Tibial nerve (tissue), 4 donors: ENCODE results near the gene ANKRD11. TPM values are rescaled to one million over a fixed set of nuclear protein-coding genes. Genes with fewer than 3 reads are reported as not detected.
A peak's percentile ranks its signal among the peaks of the same experiment; 100 is the strongest.

Source experiments
- DNase-seq, 2 donors: peaks; one replicate each; pipeline ENCODE4 v3.0.0-alpha.2; 2019; ENCODE audit warnings: low spot score in 2 of 2
- H3K27ac ChIP-seq, 4 donors: fragments of 200-600 bp; sonication (generic) in 3 of 4; one replicate each; pipeline ENCODE4 v1.5.1; 2017 to 2019; ENCODE audit warnings: mild to moderate bottlenecking in 1 of 4
- H3K27me3 ChIP-seq, 2 donors: fragments of 200-600 bp; sonication (generic) in 1 of 2; one replicate each; pipeline versions ENCODE4 v1.5.1 to v1.6.0; 2017 to 2019
- H3K36me3 ChIP-seq, 3 donors: fragments of 200-600 bp; sonication (generic); one replicate each; pipeline ENCODE4 v1.5.1; 2018 to 2019
- H3K4me1 ChIP-seq, 4 donors: fragments of 200-600 bp; sonication (generic) in 3 of 4; one replicate each; pipeline ENCODE4 v1.5.1; 2017 to 2019
- H3K4me3 ChIP-seq, 4 donors: fragments of 200-600 bp; sonication (generic) in 3 of 4; one replicate each; pipeline ENCODE4 v1.5.1; 2017 to 2019; ENCODE audit warnings: mild to moderate bottlenecking in 1 of 4, moderate library complexity in 1 of 4
- H3K9me3 ChIP-seq, 4 donors: fragments of 200-600 bp; sonication (generic) in 3 of 4; one replicate each; pipeline ENCODE4 v1.5.1; 2017 to 2019
- EP300 ChIP-seq, 2 donors: sonication (generic); formaldehyde crosslinking; IDR thresholded peaks; one replicate each; pipeline ENCODE4 v1.6.1; 2017; ENCODE audit warnings: antibody characterized with exemption in 2 of 2, mild to moderate bottlenecking in 1 of 2
- POLR2A ChIP-seq, 2 donors: fragments of 450-650 bp; IDR thresholded peaks; one replicate each; pipeline ENCODE4 v1.6.1; 2017; ENCODE audit warnings: antibody characterized with exemption in 2 of 2, mild to moderate bottlenecking in 2 of 2, moderate library complexity in 2 of 2
- WGBS, 2 donors: methylation state at CpG; one replicate each; pipeline ENCODE4 v1.1.5; 2018; 5-methylcytosine and 5-hydroxymethylcytosine counted together
- total RNA-seq, 4 donors: library from RNA; depleted of rRNA; stranded (reverse); fragments of >200 nt; gene quantifications; one replicate each; pipeline ENCODE4 v1.1.0, GENCODE V29; 2016
- TF ChIP-seq, protein P1 (sequence below), 5 experiments: fragments of 200-600 bp in 3 of 5; fragments of 450-650 bp in 2 of 5; sonication (generic) in 3 of 5; IDR thresholded peaks; one replicate each; pipeline ENCODE4 v1.5.1; 2016 to 2019; ENCODE audit warnings: antibody characterized with exemption in 5 of 5, mild to moderate bottlenecking in 3 of 5, moderate library complexity in 2 of 5

Gene ANKRD11
- total RNA-seq, 4 donors from 2014 or later: 104 to 177 (median 112) TPM

DNA sequence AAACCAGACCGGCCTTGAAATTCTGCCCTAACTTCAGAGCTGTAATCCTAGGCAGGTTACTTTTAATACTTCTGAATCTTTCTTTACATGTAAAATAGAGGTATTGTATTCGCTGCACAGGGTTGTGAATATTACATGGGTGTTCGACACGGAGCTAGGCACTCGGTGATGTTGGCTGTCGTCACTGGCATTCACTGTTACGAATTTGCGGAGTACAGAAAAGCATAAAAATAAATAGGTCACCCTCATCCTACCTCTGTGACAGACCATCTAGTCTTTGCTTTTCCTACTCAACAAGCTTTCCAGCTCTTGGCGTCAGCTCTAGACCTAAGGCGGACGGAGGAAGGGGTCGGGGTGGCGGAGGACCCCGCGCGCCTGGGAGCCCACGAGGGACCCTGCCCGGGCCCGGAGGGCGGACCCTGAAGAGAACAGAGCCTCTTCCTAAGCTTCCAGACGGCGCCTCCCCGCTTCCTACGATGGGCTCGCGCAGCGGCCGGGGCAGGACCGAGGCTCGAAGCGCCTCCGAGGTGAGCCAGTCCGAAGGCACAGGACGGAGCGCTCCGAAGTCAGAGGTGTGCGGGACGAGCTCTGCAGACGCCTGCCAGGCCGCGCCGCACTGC lies 17.0 kb upstream of the ANKRD11 start:
- Histone ChIP-seq H3K4me3 (peak overlapping the region; percentile 88 to 98 (median 95)), H3K9me3 (no peaks in the 10 kb centered on the region), H3K4me1 (peaks cover 4 to 58% (median 34%) of the 10 kb centered on the region in 4 donors), H3K36me3 (peaks cover 0 to 21% (median 6%) of the 10 kb centered on the region in 3 donors), H3K27me3 (no peaks in the 10 kb centered on the region), H3K27ac (peak overlapping the region; percentile 82 to 96 (median 92))
- WGBS, 2 donors: 10 to 17% methylated on average over 15 to 29 of the region's 42 CpGs
- DNase-seq: no peak
- TF ChIP-seq POLR2A (IDR thresholded peaks at IDR 0.05) (no peak), EP300 (IDR thresholded peaks at IDR 0.05) (no peak)
- TF ChIP-seq, protein P1, sequence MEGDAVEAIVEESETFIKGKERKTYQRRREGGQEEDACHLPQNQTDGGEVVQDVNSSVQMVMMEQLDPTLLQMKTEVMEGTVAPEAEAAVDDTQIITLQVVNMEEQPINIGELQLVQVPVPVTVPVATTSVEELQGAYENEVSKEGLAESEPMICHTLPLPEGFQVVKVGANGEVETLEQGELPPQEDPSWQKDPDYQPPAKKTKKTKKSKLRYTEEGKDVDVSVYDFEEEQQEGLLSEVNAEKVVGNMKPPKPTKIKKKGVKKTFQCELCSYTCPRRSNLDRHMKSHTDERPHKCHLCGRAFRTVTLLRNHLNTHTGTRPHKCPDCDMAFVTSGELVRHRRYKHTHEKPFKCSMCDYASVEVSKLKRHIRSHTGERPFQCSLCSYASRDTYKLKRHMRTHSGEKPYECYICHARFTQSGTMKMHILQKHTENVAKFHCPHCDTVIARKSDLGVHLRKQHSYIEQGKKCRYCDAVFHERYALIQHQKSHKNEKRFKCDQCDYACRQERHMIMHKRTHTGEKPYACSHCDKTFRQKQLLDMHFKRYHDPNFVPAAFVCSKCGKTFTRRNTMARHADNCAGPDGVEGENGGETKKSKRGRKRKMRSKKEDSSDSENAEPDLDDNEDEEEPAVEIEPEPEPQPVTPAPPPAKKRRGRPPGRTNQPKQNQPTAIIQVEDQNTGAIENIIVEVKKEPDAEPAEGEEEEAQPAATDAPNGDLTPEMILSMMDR (IDR thresholded peaks at IDR 0.05): no peak

DNA sequence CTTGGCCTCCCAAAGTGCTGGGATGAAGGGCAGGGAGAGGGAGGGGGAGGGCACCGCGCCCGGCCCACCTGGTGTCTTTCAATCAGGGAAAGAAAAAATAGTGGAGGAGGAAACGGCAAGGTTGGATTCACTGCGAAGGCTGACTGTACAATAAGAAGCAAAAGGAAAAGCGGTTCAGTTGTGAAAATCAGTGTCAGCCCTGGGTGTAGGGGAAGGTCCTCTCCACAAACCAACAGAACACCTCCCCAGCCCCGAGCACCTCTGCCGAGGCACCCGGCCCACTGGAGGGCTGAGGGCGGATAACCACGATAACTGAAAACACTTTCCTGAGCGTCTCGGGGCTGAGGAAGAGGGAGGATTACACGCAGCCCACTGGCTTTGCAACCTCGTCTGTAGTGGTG lies 16.4 kb upstream of the ANKRD11 start:
- Histone ChIP-seq H3K4me3 (peak overlapping the region in 2 of 4 donors; percentile 88 to 96), H3K9me3 (no peaks in the 10 kb centered on the region), H3K27ac (peak overlapping the region; percentile 82 to 96 (median 92)), H3K27me3 (no peaks in the 10 kb centered on the region), H3K36me3 (peaks cover 0 to 16% (median 6%) of the 10 kb centered on the region in 3 donors), H3K4me1 (peaks cover 4 to 62% (median 34%) of the 10 kb centered on the region in 4 donors)
- no peak for DNase-seq
- WGBS, 2 donors: 38 to 55% methylated on average over 15 of the region's 15 CpGs
- TF ChIP-seq POLR2A (IDR thresholded peaks at IDR 0.05) (no peak), EP300 (IDR thresholded peaks at IDR 0.05) (no peak)
- TF ChIP-seq, protein P1 (IDR thresholded peaks at IDR 0.05): no peak

DNA sequence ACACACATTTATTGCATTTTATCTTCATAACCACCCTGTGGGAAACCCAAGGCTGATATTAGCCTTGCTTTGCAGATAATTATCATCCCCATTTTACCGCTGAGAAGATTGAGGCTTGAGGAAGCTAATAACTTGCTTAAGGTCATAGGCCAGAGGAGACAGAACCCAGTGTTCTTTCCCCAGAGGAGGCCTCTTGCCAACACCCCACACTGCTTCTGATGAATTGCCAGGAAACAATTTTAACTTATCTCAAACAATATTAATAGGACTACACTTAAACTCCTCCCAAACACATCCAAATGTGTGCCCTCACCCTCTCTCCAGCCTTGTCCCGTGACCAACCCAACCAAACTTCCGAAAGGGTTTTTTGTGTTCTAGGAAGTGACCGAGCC lies 15.7 kb upstream of the ANKRD11 start:
- Histone ChIP-seq H3K27ac (peak overlapping the region; percentile 19 to 92 (median 88)), H3K4me3 (peak overlapping the region in 2 of 4 donors; percentile 19 to 20), H3K36me3 (peaks cover 0 to 9% (median 6%) of the 10 kb centered on the region in 3 donors), H3K9me3 (no peaks in the 10 kb centered on the region), H3K27me3 (no peaks in the 10 kb centered on the region), H3K4me1 (peaks cover 4 to 62% (median 34%) of the 10 kb centered on the region in 4 donors)
- WGBS, 2 donors: 34 to 53% methylated on average over 4 of the region's 4 CpGs
- DNase-seq: no peak
- TF ChIP-seq EP300 (IDR thresholded peaks at IDR 0.05) (no peak), POLR2A (IDR thresholded peaks at IDR 0.05) (no peak)
- TF ChIP-seq, protein P1 (IDR thresholded peaks at IDR 0.05): no peak

DNA sequence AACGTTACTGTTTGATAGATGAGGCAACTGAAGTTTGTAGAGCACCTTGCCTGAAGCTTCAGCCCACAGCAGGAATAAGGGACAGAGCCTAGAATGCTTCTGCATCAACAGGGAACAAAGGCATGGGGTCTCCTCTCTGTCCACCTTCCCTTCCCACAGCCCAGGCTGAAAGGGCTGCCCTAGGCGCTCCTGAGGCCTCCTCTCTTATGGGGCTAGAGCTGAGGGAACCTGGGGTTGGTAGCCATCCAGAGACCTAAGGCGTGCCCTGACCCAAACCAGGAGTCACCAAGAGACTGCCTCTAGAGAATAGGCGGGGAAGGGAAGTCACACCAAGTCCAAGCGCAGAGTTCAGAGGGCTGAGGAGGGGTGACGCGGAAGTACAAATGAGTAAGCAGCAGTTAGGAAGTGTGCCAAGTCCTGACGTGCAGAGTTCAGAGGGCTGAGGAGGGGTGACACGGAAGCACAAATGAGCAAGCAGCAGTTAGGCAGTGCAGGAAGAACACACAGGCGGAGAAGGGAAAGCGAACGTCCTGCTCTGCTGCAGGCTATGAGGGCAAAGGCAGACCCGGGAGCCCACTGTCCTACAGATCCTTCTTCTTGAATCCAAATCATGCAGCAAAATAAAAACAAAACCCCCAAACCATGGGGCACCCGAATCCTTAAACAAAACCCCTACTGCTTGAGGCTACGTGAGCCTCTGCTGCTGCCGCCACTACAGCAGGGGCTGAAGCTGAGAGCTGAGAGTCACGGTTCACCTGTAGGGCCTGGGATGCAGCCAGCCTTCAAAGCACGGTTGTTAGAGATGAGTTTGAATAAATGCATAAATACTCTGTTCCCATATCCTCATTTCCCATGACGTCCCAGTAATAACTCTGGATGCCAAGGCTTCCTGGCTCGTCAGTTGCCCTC lies 15.1 kb upstream of the ANKRD11 start:
- Histone ChIP-seq H3K4me3 (peak overlapping the region in 2 of 4 donors; percentile 19 to 20), H3K9me3 (no peaks in the 10 kb centered on the region), H3K4me1 (peaks cover 4 to 61% (median 34%) of the 10 kb centered on the region in 4 donors), H3K27ac (peak overlapping the region; percentile 43 to 92 (median 88)), H3K27me3 (no peaks in the 10 kb centered on the region), H3K36me3 (peaks cover 0 to 2% (median under 1%) of the 10 kb centered on the region in 3 donors)
- 13 to 16% methylated on average over 20 of the region's 20 CpGs for WGBS, 2 donors
- TF ChIP-seq, protein P1 (IDR thresholded peaks at IDR 0.05): no peak
- peak in 1 of 2 donors; percentile 51 for TF ChIP-seq POLR2A (IDR thresholded peaks at IDR 0.05)
- TF ChIP-seq EP300 (IDR thresholded peaks at IDR 0.05): peak; percentile 18 to 83
- DNase-seq: peak; percentile 85 to 95
